PC-9 (cell line): Measurements from ENCODE around the gene IL1RN.

Experiments used
- EZH2 ChIP-seq: fragments of 200-600 bp; sonication (generic); IDR thresholded peaks from 2 replicates; pipeline ENCODE4 v1.8.0; 2017; ENCODE audit warnings: antibody characterized with exemption, low read depth
- TF ChIP-seq, protein P1 (sequence below): fragments of 200-600 bp; sonication (generic); conservative IDR thresholded peaks from 2 replicates; pipeline ENCODE4 v1.6.1; 2017; ENCODE audit warnings: mixed run types, antibody characterized with exemption, mild to moderate bottlenecking, moderate library complexity

- TF ChIP-seq, protein P1, sequence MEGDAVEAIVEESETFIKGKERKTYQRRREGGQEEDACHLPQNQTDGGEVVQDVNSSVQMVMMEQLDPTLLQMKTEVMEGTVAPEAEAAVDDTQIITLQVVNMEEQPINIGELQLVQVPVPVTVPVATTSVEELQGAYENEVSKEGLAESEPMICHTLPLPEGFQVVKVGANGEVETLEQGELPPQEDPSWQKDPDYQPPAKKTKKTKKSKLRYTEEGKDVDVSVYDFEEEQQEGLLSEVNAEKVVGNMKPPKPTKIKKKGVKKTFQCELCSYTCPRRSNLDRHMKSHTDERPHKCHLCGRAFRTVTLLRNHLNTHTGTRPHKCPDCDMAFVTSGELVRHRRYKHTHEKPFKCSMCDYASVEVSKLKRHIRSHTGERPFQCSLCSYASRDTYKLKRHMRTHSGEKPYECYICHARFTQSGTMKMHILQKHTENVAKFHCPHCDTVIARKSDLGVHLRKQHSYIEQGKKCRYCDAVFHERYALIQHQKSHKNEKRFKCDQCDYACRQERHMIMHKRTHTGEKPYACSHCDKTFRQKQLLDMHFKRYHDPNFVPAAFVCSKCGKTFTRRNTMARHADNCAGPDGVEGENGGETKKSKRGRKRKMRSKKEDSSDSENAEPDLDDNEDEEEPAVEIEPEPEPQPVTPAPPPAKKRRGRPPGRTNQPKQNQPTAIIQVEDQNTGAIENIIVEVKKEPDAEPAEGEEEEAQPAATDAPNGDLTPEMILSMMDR: no peak
- TF ChIP-seq EZH2: no peak
Observed at GRCh38 chr2:113114224-113114945, 13.0 kb upstream of the IL1RN start.
